ENCODE measurements around the gene FYN.

FYN gene

DNA sequence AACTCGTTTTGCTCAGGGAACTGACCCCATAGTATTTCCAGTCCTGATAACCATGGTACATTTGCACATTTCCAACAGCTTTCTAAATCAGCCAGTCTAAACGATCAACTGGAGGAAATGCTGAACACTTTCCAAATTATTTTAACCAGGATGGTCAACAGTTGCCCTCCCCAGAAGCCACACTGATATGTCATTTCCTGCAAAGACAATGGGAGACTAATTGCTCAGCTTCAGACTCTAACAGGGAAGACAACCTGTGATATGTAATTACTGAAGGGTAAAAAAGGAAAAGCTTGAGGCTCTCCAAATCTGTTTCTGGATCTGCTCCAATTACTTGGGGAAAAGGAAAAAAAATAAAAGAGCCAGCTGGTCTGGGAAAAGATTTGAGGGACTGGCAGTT lies 88.8 kb downstream of the FYN start:
- DNase-seq, result no peak

DNA sequence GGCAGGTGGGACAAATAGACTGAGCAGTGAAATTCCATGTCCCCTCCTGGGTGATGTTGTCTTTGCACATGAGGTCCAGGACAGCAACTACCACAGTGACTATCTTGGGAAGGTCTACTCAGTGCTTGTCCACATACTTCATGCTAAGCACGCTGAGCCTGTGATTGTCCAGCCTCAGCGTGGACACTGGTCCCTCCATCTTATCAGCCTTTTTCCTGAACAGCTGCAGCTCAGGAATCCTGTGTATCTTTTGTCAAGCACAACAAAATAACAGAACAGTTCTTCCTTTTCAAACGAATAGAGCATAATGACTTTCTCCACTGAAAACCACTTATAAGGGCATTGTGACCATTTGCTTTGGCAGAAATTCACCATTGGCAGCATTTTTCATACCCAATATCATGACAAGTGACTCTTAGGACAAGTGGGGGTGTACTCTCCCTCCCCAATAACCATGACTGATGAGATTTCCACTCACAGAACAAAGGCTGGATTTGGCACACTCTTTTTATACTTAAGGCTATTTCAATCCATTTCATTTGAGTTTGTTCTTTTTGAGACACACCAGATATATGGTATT lies 90.3 kb downstream of the FYN start:
- DNase-seq, result no peak

DNA sequence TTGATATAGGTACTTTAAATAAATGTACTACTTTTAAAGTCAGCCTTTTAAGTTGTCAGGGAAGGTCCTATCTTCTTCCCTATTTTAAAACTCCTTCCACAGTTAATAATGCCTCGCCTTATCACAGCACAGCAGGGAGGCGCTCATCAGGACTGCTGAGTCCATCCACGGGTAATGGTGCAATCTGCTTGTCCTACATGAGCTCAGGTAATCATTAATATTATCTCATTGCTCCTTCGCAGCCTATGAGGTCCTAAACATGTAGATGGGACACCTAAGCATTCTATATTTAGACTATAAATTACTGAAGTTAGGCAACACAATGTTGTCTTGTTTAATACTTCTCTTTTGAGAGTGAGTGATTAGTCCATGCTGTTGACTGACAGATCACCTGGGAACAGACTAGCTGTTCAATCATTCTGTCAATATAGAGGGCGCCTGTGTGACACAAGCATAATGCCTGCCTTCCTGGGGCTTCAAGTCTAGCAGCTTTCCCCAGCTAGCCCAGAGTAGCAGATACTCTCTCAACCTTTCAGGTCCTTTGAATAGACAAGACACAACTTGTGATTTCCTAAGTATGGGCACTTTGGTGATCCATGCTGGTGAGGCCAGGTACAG lies 91.0 kb downstream of the FYN start:
- DNase-seq, result no peak

DNA sequence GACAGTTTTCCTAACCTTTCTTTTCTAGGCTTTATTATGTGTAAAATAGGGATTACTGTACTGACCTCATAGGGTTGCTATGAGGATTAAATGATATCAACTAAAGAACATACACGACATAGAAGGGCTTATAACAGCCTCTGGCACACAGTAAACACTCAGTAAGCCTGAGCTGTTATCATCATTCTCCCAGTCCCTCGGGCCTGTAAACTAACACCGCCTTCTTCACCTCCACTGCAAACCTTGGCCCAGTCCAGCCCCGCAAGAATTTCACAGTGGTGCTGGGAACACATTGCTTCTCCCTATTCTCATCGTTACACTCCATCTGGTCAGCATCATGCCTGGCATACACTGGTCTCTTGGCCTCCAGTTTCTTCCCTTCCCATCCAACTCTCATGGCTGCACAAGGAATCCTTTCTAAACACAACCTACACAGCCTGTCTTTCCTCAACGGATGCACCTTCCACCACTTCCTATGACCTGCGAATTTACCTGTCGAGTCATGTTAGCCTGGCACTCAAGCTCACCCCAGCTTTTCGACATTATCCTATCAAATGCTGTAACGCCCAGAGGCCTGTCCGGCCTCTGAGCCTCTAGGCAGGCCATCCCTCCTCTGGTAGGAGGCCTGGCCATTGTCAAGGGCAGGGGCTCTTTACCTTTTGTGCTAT lies 92.1 kb downstream of the FYN start:
- DNase-seq, result no peak

DNA sequence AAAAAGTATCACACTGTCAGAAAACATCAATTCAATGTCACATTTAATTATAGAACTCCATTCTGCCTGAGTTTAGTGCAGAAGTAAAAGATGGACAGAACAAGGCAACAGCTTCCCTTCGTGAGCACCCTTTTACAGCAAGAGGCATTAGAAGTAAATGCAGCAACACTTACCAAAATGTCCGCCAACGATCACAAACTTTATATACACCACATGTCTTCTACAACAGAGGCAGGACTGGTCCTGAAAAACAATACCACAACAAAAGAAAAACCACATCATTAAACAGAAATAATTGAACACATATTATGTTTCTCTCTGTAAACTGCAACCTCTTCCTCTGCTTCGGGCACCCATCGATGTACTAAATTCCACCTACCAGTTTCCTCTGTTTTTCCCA lies 92.9 kb downstream of the FYN start:
- no peak for DNase-seq

DNA sequence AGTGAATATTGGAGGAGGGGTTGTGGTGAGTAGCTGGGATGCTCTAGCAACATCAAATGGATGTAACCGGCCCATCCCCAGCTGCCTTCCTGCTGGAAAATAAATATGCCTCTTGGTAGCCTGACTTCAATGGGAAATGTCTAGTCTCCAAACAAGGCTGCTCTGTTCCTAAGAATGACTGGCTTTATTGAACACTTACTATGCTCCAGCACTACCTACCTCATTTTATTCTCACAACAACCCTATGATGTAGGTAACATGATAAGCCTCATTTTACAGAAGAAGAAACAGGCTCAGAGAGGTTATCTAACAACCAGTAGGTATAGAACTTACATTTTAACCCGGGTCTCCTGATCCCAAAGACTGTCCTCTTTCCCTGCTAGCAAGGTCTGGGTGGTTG lies 93.6 kb downstream of the FYN start:
- DNase-seq, result no peak

DNA sequence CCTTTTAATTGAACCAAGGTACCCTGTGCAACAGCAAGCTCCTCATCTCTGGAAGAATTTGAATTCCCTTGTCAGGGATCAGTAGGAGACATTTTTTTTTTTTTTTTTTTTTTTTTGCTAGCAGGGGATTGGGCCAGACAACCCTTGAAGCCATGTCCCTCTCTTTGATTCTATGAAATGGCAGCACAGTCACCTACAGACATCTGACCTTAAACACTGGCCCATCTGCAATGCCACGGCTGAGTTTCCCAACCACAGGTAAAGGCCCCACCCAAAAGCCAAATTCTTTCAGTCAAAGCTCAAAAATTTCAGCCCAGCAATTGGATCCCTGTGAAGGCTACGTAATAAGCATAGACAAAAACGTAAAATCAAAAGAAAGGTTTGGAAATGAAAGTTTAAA lies 94.2 kb downstream of the FYN start:
- no peak for DNase-seq

DNA sequence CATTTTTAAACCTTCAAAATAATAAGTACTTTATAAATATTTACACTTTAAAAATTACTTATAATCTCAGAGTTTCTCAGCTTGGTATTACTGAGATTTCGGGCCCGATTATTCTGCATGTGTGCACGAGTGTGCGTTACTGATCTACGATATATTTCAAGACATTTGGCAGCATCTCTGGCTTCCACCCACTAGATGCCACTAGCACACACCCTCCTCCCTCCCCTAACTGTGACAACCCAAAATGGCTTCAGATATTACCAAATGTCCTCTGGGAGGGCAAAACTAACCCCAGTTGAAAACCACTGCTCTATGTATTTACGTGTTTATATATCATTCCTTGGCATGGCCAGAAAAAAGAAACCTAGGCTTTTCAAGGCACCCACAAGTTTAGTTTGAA lies 95.9 kb downstream of the FYN start:
- no peak for DNase-seq

DNA sequence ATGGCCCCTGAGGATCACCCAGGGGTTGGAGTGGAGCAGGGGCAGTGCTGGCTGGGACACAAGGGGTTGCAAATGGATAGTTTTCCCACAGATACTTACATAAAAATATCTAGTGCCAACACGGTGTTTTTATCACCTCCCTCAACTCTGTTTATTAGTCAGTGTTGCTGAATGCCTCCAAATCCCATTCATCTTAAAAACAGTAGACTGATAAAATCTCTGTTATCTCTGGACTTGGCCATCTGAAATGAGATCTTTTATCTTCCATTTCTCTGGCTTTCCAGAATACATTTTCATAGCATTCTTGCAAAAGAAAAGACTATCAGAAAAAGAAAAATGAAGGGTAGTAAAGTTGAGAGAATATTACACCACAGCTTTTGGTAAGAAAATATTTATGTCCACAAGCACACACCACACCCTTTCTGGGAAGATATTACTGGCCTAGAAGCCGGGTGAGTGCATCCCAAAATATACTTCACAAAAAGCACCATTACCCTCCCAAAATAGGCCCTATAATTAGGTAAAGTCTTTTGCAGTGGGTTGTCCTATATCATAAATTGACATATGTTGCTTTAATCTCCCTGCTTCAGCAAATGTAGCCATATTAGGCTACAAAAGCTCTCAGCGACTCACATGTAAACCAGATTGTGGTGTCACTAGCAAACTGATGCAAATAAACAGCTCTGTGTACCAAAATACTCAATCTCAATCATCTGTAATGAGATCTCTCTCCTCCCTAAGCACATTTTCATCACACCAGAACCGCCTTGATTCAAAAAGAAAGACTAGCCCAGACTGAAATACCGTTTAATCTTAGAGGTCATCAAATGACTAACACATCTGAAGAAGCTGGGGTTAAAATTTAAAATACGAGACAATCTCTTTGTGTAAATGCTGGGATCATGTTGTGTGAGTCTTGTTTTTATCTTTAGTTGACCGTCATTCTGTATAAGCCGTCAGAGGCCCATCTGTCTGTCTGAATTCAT lies 96.7 kb downstream of the FYN start:
- DNase-seq, result no peak

DNA sequence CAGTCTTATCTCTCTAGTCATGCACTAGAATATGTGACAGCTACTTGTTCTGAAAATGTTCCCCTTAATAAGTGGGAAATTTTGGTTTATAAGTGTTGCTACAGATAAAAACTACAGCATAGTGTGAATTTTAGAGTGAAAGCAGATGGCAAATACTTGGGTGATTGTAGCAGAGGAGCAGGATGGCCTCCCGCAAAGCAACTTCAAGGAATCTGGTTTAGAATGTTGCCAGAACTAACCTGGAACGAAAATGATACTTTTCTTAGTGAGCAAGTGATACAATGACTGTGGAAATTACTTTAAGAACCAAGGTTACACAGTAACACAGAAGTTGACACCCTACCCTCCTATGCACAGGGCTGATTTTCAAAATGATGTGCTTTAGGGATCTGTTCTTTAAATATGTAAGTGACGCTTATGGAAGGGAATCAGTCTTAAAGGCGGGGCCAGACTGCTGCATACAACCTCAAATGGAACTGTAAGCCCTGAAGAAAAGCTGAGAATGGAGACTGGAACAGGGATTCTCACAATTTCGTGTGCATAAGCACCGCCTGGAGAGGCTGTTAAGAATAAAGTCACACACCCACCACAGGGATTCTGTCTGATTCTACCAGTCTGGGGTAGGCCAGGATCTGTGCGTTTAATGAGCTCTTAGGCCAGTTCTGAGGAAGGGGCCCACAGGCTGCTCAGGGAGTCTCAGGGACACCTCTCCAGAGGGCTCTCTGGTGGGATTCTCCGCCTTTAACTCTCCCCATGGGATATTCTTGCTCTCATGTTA lies 97.9 kb downstream of the FYN start:
- DNase-seq, result no peak

DNA sequence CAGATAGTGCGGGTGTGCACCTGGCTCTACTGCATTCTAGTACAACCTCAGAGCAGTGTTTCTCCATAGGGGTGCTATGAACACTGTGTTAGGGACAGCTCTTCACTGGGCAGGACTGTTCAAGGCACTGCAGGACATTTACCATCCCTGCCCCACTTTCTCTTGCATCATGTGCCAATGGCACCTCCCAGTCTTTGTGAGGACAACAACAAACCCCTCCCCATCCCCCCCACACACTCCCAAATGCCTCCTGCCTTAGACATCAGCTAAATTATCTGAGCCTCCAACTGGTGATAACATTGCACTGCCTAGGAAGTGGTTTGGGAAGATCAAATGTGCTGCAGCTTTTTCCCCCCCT lies 98.9 kb downstream of the FYN start:
- DNase-seq, result no peak

DNA sequence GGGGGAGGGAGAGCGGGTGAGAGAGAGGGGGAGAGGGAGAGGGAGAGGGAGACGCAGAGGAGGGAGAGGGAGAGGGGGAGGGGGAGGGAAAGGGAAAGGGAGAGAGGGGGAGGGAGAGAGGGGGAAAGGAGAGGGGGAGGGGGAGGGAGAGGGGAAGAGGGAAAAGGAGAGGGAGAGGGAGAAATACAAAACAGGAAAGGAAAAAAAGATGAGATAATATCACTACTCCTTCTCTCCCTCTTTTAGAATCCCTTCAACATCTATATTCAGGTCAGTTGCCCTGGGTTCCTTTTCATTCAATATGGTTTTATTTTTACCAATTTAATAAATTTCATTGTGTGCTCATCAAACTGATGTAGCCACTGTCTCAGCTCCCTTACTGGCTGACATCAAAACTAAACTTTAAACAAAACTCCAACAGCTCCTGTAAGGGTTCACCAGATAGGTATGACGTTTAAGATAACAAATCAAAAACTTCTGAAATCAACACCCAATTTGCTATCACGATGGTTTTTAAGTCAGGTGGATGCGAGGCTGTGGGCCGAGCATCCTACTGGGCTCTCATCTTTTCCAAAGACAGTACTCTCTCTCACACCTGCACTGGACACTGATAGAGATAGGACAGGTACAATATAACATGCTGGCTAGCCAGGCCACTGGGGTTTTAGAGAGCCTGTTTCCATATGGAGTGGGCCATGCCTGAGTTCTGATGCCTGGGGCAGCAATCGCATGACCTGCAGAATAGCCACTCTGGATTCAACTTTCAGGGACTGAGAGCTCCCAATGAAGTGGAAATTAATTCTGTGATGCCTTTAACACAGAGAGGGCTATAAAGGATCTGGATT lies 99.5 kb downstream of the FYN start:
- DNase-seq, result no peak

DNA sequence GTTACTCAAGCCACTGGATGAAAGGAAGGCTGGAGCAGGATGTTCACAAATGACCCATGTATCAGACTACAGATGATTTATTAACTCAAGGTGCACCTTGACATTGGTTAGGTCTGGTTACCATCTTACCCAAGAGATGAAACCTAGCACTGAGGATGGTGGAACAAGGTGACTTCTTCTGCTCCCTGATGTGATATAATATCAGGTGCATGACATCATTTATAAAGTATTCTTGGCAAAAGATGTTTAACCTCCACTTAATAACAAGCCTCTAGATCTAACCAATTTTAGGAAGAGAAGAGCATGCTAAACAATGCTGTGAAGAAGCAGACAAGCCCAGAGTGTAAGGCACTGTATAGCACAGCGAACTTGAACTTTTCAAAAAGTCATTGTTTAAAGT lies 100.9 kb downstream of the FYN start:
- DNase-seq, result no peak

DNA sequence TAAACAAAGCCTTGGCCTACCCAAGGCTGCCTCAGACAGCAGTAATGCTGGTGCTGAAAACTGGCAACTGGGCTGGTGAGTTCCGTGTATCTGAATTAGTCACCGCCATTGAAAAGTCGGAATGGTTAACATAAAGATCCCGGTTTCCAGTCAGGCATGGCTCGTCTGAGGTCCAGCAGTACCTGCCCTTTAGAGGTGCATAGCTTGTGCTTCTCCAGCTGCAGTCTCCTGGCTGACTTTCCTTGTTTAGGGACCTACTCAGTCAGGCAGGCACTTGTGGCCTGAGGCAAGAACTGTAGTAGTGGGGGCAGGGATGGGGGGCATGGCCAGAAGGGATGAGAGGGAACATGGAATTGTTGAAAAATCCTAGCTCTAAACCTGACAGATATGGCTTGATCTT lies 101.6 kb downstream of the FYN start:
- no peak for DNase-seq

DNA sequence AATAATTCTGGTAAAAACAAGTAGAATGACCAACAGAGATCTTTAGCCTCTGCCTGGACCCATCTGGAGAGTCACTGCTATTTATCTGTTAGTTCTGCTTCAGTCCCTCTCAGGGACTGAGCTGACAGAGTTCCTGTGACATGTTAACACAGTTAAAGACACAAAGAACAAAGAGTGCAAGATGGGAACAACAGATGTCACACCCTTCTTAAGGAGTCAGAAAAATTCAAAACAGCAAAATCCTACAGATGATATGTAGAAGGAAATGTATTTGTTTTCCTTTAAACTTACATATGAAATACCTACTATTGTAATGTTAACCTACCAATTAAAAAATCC lies 102.2 kb downstream of the FYN start:
- no peak for DNase-seq

DNA sequence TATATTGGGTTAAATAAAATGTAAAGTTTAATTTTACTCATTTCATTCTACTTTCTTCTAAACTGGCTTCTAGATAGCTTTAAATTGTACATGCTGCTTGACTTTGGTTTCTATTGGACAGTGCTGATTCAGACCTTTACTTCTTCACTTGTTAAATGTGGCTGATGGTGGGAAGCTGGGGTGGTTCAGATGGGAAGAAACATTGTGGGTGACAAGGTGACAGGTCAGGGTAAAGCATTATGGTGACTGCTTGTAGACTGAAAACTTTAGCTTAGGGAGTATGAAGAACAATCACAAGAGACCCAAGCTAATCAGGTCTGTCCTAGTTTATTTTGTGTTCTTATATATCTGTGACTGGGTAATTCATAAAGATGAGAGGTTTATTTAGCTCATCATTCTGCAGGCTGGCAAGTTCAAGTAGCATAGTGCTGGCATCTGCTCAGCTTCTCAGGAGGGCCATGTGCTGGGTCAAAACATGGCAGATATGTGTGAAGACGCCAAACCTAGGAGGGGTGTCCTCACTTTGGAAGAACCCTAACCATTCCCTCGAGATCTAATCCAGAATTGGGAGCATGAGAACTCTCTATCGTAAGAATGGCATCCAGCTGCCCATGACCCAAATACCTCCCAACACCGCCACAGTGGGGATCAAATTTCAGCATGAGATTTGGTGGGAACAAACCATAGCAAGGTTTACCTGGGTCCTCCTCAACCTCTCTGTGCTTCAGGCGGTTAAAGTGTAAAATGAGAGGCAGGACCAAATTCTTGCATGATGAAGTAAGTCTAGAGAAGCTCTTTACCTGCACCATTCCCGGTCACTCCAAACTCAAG lies 102.8 kb downstream of the FYN start:
- DNase-seq, result no peak

DNA sequence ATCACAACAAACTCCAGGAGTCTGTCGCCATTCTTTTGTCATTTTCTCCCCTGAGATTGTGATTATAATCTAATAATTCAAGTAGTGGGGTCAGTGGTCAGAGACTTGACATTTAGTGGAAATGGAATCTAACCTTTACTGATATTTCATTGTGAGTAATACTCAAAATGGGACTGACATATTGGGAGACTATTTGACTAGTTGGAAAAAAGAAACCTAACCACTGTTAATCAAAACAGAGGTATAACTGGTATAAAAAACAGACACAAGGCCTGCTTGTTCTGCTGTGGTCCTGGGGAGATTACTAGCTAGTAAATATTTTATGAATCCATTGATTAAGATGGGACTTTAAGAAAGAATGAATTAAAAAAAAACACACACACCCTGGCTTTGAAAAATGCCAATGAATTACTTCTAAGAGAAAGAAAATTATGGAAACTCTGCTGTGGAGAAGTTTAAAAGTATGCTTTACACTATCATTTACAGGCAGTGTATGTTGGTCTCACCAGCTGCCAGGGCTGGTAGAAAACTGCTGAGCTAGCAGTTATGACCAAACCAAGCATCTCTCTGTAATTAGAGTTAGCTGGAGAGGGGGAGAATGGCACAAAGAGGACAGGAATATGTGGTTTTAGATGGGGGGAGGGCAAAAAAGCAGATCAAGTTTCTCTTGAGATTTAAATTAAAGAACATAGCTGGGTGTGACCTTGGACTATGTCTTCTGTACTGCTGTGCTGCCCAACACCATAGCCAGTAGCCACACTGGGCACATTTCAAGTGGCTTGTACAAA lies 103.7 kb downstream of the FYN start:
- no peak for DNase-seq

DNA sequence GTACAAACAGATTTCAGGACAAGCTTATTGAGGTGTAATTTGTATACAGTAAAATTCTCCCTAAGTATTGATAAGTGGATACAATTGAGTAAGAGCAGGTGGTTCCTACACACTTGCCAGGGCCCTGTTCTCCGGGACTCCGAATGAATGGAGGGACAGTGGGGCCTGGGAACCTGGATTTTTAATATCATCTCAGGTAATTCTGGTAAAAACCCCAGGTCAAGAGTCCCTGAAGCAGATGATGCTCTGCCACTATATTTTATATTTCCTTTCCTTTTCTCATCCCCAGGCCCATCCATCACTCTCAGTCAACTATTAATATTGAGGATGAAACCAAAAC lies 104.9 kb downstream of the FYN start:
- DNase-seq, result no peak

DNA sequence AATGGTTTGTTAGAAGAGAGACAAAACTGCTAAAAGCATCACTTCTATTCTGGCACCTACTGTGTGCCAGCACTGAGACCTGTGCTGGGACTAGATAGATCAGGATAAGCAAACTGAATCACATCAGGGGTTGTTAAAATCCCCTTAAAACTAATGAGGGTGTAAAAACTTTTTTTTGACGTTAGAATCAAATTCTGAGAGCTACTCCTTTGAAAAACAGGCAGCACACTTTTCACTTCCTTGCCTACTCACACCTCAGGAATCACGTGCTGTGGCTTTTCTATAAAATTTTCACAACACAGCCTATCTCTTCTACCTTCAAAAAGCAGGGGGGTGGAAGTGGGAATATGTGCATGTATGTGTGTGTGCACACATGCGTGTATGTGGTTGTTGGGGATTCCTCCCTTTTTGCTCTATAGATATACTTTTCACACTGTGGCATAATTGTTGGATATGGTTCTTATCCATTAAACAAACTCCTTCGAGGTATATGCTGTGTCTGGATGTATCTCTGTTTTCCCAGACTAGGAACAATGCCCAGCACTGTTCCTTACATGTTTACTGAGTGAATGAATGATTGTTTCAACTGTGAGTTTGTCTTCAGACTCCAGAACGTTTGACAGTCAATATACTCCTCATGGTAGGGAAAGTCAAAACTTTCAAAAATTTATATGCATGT lies 105.4 kb downstream of the FYN start:
- no peak for DNase-seq
